Endothelial cell of umbilical vein (primary cell): Measurements from ENCODE around the gene RPS6KL1. TPM values are rescaled to one million over a fixed set of nuclear protein-coding genes. Genes with fewer than 3 reads are reported as not detected.

Experiments used
- BruUV-seq: library from RNA; stranded (reverse); fragments of 400-500 nt; replicated peaks from 2 replicates; lab custom pipeline; 2021; lab: Mats Ljungman, UMichigan
- CTCF ChIA-PET: fragments of 300-600, 350-600 bp; sonication (Branson Sonifier 250); formaldehyde crosslinking; loops from one replicate; lab custom pipeline; 2021; ENCODE audit warnings: antibody characterized with exemption, inconsistent platforms; lab: Charles Lee
- POLR2A ChIA-PET: fragments of 300-600, 350-600 bp; sonication (Branson Sonifier 250); formaldehyde crosslinking; loops from one replicate; lab custom pipeline; 2021; ENCODE audit warnings: antibody characterized with exemption, inconsistent platforms; lab: Charles Lee
- DNase-seq: peaks from one replicate; pipeline ENCODE4 v3.0.0-alpha.2; 2011; ENCODE audit warnings: low read depth, low spot score
- FAIRE-seq: peaks from 2 replicates; lab custom pipeline; 2011; peaks lifted over from hg19 to GRCh38; lab: Jason Lieb, UNC
- H2AFZ ChIP-seq: 2 replicates; pipeline ENCODE4 v1.6.0; 2012; ENCODE audit warnings: low read depth, low read length, control low read depth, inconsistent platforms
- H3K27ac ChIP-seq: 2 replicates; pipeline ENCODE4 v1.5.1; 2011; ENCODE audit warnings: low read depth, mild to moderate bottlenecking, control low read depth, low read length, moderate library complexity; ENCODE audit not compliant: insufficient read depth
- H3K27me3 ChIP-seq, 2 experiments: 2 replicates each; pipeline versions ENCODE4 v1.6.0 to v1.6.1; 2011; ENCODE audit warnings: low read length in 2 of 2, mixed read lengths in 1 of 2; ENCODE audit not compliant: control insufficient read depth in 2 of 2, insufficient read depth in 2 of 2
- H3K36me3 ChIP-seq, 2 experiments: 2 replicates in 1 of 2; 3 replicates in 1 of 2; pipeline ENCODE4 v1.5.1; 2011; ENCODE audit warnings: low read length in 2 of 2, mild to moderate bottlenecking in 1 of 2, moderate library complexity in 1 of 2; ENCODE audit not compliant: control insufficient read depth in 2 of 2, insufficient read depth in 2 of 2; ENCODE audit errors: extremely low read depth in 1 of 2
- H3K4me1 ChIP-seq: 3 replicates; pipeline ENCODE4 v1.5.1; 2011; ENCODE audit warnings: mild to moderate bottlenecking, low read length; ENCODE audit not compliant: control insufficient read depth, insufficient read depth; ENCODE audit errors: extremely low read depth
- H3K4me2 ChIP-seq: 2 replicates; pipeline ENCODE4 v1.6.1; 2011; ENCODE audit warnings: low read length, control low read depth, mixed read lengths; ENCODE audit not compliant: insufficient read depth
- H3K4me3 ChIP-seq, 3 experiments: fragments of 200-600 bp in 1 of 3; sonication (generic), shearing (Covaris generic) in 1 of 3; replicated peaks in 1 of 3; 2 replicates each; pipeline ENCODE4 v1.5.1; 2011 to 2016; ENCODE audit warnings: control low read depth in 3 of 3, low read length in 3 of 3, mild to moderate bottlenecking in 2 of 3, inconsistent platforms in 1 of 3, low read depth in 1 of 3, moderate library complexity in 1 of 3; ENCODE audit not compliant: insufficient read depth in 1 of 3
- H3K79me2 ChIP-seq: 2 replicates; pipeline ENCODE4 v1.6.0; 2012; ENCODE audit warnings: low read length, inconsistent platforms; ENCODE audit not compliant: control insufficient read depth, insufficient read depth
- H3K9ac ChIP-seq: replicated peaks from 2 replicates; pipeline ENCODE3; 2011; ENCODE audit warnings: low read length, control low read depth; ENCODE audit not compliant: insufficient read depth; ENCODE audit errors: extremely low read depth
- H3K9me1 ChIP-seq: replicated peaks from 3 replicates; pipeline ENCODE4 v1.6.0; 2011; ENCODE audit warnings: mild to moderate bottlenecking, low read length; ENCODE audit not compliant: control insufficient read depth, insufficient read depth; ENCODE audit errors: extremely low read depth
- H3K9me3 ChIP-seq: replicated peaks from 2 replicates; pipeline ENCODE4 v1.5.1; 2012; ENCODE audit warnings: low read length, inconsistent platforms; ENCODE audit not compliant: control insufficient read depth, insufficient read depth
- H4K20me1 ChIP-seq: replicated peaks from 2 replicates; pipeline ENCODE3; 2011; ENCODE audit warnings: mild to moderate bottlenecking, low read length; ENCODE audit not compliant: control insufficient read depth, insufficient read depth; ENCODE audit errors: extremely low read depth
- EZH2 ChIP-seq: IDR thresholded peaks from 2 replicates; pipeline ENCODE4 v1.6.1; 2012; ENCODE audit warnings: borderline replicate concordance, low read depth, mild to moderate bottlenecking, moderate library complexity, low read length, inconsistent platforms; ENCODE audit not compliant: severe bottlenecking
- FOS ChIP-seq: IDR thresholded peaks from 2 replicates; pipeline ENCODE4 v1.6.1; 2011; ENCODE audit warnings: mild to moderate bottlenecking, low read length, moderate library complexity, borderline replicate concordance; ENCODE audit not compliant: insufficient read depth
- GATA2 ChIP-seq: IDR thresholded peaks from 2 replicates; pipeline ENCODE4 v1.7.0; 2011; ENCODE audit warnings: low read depth, mild to moderate bottlenecking, moderate library complexity, mixed read lengths, low read length; ENCODE audit not compliant: insufficient read length, insufficient read depth
- JUN ChIP-seq: IDR thresholded peaks from 2 replicates; pipeline ENCODE4 v1.6.1; 2011; ENCODE audit warnings: borderline replicate concordance, low read depth; ENCODE audit not compliant: insufficient read length, insufficient read depth
- MYC ChIP-seq: IDR thresholded peaks from one replicate; pipeline ENCODE4 v1.6.1; 2011; ENCODE audit warnings: mild to moderate bottlenecking, low read depth, low read length
- POLR2A ChIP-seq: IDR thresholded peaks from 2 replicates; pipeline ENCODE4 v1.6.1; 2012; ENCODE audit warnings: low read depth, mild to moderate bottlenecking, control low read depth, low read length
- POLR2AphosphoS5 ChIP-seq: IDR thresholded peaks from 2 replicates; pipeline ENCODE4 v1.6.1; 2012; ENCODE audit warnings: low read depth, mild to moderate bottlenecking, control low read depth, low read length, moderate library complexity; ENCODE audit not compliant: insufficient read depth
- dilution Hi-C: fragments of 300-500 bp; cut with MboI; formaldehyde crosslinking; loops from one replicate; pipeline ENCODE4 v1.15.0; 2019; ENCODE audit warnings: low sequenced_read_pairs; ENCODE audit not compliant: extremely low pct_ligation_motif_present
- intact Hi-C: fragments of 100-400 bp; cut with micrococcal nuclease; formaldehyde crosslinking; loops from one replicate; pipeline ENCODE4 v1.10.0; 2022
- polyA plus RNA-seq, 4 experiments: library from polyadenylated mRNA; depleted of rRNA in 3 of 4; stranded (reverse) in 3 of 4; unstranded in 1 of 4; fragments of >200 nt; gene quantifications; 2 replicates each; pipeline versions ENCODE4 v1.2.1 to v1.2.3, GENCODE V29; 2011 to 2012; ENCODE audit warnings: missing spikeins in 1 of 4
- total RNA-seq: library from RNA; stranded (reverse); gene quantifications from 2 replicates; pipeline ENCODE4 v1.2.3, GENCODE V29; 2021
- TF ChIP-seq, protein P1 (sequence below): IDR thresholded peaks from 2 replicates; pipeline ENCODE4 v1.6.1; 2011; ENCODE audit not compliant: insufficient read depth, insufficient read length
- TF ChIP-seq, protein P2 (sequence below), 2 donors: IDR thresholded peaks; 1 replicate in 1 of 2; 2 replicates in 1 of 2; pipeline ENCODE4 v1.5.1; 2011; ENCODE audit warnings: low read length in 2 of 2, mild to moderate bottlenecking in 2 of 2, moderate library complexity in 2 of 2, control low read depth in 1 of 2, inconsistent platforms in 1 of 2, low read depth in 1 of 2; ENCODE audit not compliant: insufficient read depth in 1 of 2; ENCODE audit errors: extremely low read depth in 1 of 2

The RPS6KL1 gene
- total and polyA plus RNA-seq, 2 donors (not counting 3 experiments of a cell fraction or from before 2014, with no cell fraction given): 10.2 to 23.8 TPM

DNA sequence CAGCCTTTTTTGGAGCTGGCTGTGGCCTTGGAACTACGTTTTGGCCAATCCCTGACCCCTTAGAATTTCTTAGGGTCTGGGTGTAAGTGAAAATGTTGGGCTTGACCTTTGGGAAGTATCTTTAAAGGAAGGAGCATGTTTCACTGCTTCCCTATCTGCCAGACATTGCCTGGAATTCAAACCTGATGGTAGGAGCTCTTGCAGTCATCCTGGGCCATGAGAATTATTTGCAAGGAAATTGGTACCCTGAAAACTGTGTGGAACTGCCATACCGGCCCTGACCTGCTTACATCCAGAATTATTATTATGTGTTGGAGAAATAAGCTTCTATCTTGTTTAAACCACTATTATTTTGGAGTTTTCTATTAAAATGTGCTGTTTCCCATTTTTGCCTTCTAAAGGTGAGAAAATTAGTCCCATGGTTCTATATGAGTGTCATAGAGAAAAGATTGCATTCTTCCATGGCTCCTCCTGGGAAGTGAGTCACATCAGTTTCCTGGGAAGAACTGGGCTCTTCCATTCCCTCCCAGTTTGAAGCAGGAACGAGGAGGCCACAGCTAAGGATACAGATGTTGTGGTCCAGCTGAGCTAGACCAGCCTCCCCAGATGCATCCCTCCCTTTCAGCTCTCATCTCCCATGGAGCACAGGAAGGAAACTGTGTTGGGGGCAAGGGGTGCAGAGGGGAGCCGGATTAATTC, 41.9 kb upstream of the RPS6KL1 start:
- Histone ChIP-seq H4K20me1 (no peaks in the 10 kb centered on the region), H3K27ac (peak overlapping the region; percentile 86), H3K36me3 (no peaks in the 10 kb centered on the region), H3K4me1 (peaks cover 25% of the 10 kb centered on the region), H3K9me3 (no peaks in the 10 kb centered on the region), H3K27me3 (no peaks in the 10 kb centered on the region), H3K4me2 (peak overlapping the region; percentile 2), H3K9ac (peak overlapping the region; percentile 36), H2AFZ (no peak overlapping the region), H3K9me1 (no peaks in the 10 kb centered on the region), H3K79me2 (no peaks in the 10 kb centered on the region), H3K4me3 (no peak overlapping the region)
- ChIA-PET POLR2A (interaction anchor here (2.1 to 2.5 kb wide), 2 partner anchors 10 to 16 kb away, joined by 7 to 20 read pairs; partner anchors contain the start of gene PGF), CTCF (interaction anchor here (0.7 to 2.7 kb wide), 12 partner anchors 10 to 123 kb away, joined by 3 to 15 read pairs (median 4); partner anchors contain the start of genes PGF and ZC2HC1C)
- no peak for FAIRE-seq
- dilution Hi-C loops (no loop called here), intact Hi-C loops (loop anchor here (1.0 kb wide), 4 partner anchors 8 to 37 kb away; partner anchors contain the start of genes EIF2B2 and PGF)
- BruUV-seq: TSS peak; percentile 64
- TF ChIP-seq, protein P1, sequence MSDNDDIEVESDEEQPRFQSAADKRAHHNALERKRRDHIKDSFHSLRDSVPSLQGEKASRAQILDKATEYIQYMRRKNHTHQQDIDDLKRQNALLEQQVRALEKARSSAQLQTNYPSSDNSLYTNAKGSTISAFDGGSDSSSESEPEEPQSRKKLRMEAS: no peak
- TF ChIP-seq JUN: peak; percentile 86
- no peak for TF ChIP-seq GATA2
- peak; percentile 84 for TF ChIP-seq FOS
- no peak for TF ChIP-seq POLR2A
- peak; percentile 37 for TF ChIP-seq POLR2AphosphoS5
- TF ChIP-seq, protein P2, sequence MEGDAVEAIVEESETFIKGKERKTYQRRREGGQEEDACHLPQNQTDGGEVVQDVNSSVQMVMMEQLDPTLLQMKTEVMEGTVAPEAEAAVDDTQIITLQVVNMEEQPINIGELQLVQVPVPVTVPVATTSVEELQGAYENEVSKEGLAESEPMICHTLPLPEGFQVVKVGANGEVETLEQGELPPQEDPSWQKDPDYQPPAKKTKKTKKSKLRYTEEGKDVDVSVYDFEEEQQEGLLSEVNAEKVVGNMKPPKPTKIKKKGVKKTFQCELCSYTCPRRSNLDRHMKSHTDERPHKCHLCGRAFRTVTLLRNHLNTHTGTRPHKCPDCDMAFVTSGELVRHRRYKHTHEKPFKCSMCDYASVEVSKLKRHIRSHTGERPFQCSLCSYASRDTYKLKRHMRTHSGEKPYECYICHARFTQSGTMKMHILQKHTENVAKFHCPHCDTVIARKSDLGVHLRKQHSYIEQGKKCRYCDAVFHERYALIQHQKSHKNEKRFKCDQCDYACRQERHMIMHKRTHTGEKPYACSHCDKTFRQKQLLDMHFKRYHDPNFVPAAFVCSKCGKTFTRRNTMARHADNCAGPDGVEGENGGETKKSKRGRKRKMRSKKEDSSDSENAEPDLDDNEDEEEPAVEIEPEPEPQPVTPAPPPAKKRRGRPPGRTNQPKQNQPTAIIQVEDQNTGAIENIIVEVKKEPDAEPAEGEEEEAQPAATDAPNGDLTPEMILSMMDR (IDR thresholded peaks at IDR 0.05; ENCODE audit: extremely low read depth in 1 of 2, insufficient read depth in 1 of 2, low read depth in 1 of 2, low read length in 2 of 2): no peak
- no peak for TF ChIP-seq MYC
- TF ChIP-seq EZH2: no peak
- peak; percentile 65 for DNase-seq
